Inferior parietal cortex (tissue), 1 donor: ENCODE measurements around the gene PDLIM7.

Source experiments
- DNase-seq: peaks from one replicate; pipeline ENCODE4 v3.0.0-alpha.2; 2016; ENCODE audit errors: extremely low spot score

Gene PDLIM7

GRCh38 chr5:177507165-177507564 lies 9.8 kb upstream of the PDLIM7 start:
- DNase-seq: no peak

- DNase-seq: no peak
Measured at GRCh38 chr5:177505075-177505474, 7.7 kb upstream of the PDLIM7 start.

DNA sequence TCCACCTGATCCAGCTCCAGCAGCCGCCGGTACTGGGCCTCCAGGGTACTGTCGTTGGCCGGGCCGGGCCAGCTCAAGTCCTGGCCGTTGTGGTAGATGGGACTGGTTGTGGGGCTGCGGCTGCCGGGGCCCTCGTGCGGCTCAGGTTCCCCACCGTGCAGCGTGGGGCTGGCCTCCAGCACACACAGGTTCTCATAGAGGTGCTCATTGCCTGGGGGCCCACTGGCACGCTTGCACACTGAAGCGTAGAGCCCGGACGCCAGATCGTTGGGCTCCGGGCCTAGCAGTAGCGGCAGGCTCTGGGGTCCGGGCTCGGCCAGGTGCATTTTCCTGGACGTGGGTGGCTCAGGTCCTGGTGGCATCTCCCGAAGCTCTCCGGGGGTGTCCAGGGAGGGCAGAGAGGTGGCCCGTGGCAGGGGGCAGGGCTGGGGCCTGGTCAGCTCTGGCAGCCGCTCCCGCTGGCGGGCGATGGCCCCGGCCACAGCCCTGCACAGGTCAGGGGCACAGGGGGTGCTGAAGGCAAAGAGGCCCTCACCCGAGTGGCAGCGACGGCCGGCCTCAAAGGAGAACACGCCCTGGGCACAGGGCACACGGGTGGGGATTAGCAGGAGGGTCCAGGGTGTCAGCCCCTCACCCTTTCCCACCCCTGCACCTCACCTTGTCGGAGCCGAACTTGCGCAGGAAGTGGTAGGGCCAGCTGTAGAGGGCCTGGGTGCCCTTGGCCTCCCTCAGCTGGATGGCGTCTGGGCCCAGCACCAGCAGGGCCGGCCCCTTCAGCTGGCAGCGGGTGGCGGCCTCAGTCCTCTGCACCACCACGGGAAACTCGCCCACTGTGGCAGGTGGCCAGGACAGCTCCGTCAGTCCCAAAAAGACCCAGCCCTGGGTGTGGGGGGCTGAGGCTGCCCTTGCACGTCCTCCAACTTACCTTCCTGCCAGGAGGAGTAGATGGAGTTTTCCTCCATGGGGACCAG lies 7.0 kb upstream of the PDLIM7 start:
- no peak for DNase-seq

GRCh38 chr5:177503351-177504085 lies 6.1 kb upstream of the PDLIM7 start:
- no peak for DNase-seq

GRCh38 chr5:177502886-177503285 lies 5.5 kb upstream of the PDLIM7 start:
- no peak for DNase-seq

DNA sequence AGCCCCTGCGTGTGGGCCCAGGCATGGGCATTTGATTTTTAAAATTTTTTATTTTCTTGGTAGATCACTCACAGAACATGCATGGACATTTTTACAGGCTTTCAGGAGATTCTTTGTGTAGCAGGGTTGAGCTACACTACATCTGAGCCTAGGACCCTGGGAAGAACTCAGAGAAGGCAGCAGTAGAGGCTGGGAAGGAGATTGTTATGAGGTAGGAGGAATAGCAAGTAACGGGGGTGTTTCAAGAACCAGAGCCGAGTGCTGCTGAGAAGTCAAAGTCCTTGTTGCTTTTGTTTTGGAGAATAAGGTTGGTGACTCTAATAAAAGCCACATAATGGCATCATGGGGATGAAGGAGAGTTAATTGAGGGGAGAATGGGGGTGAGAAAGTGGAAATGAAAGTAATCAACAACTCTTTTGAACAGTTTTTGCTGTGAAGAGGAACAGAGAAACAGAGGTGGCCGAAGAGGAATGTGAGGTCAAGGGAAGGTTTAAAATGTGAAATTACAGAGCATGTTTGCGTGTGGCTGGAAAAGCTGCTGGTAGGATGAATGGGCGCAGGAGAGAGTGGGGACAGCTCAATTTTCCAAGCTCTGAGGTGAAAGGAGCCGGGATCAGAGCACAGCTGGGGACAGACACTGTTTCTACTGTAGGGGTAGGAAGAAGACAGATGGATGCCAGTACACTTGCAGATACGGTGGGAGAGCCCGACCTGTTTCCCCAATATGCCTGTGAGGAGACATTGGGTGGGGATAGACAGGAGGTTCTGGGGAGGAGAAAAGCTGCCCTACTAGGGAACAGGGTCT lies 4.7 kb upstream of the PDLIM7 start:
- no peak for DNase-seq

GRCh38 chr5:177500685-177501522 lies 3.5 kb upstream of the PDLIM7 start:
- peak; percentile 87 for DNase-seq

GRCh38 chr5:177499842-177500241 lies 2.4 kb upstream of the PDLIM7 start:
- no peak for DNase-seq

- DNase-seq: no peak
Measured at GRCh38 chr5:177498013-177498787, 796 bp upstream of the PDLIM7 start.

- DNase-seq: no peak
Measured at GRCh38 chr5:177496727-177497291, 595 bp downstream of the PDLIM7 start.

GRCh38 chr5:177496070-177496726 lies 1.2 kb downstream of the PDLIM7 start:
- DNase-seq: no peak

- no peak for DNase-seq
Measured at GRCh38 chr5:177495243-177496060, 2.0 kb downstream of the PDLIM7 start.

DNA sequence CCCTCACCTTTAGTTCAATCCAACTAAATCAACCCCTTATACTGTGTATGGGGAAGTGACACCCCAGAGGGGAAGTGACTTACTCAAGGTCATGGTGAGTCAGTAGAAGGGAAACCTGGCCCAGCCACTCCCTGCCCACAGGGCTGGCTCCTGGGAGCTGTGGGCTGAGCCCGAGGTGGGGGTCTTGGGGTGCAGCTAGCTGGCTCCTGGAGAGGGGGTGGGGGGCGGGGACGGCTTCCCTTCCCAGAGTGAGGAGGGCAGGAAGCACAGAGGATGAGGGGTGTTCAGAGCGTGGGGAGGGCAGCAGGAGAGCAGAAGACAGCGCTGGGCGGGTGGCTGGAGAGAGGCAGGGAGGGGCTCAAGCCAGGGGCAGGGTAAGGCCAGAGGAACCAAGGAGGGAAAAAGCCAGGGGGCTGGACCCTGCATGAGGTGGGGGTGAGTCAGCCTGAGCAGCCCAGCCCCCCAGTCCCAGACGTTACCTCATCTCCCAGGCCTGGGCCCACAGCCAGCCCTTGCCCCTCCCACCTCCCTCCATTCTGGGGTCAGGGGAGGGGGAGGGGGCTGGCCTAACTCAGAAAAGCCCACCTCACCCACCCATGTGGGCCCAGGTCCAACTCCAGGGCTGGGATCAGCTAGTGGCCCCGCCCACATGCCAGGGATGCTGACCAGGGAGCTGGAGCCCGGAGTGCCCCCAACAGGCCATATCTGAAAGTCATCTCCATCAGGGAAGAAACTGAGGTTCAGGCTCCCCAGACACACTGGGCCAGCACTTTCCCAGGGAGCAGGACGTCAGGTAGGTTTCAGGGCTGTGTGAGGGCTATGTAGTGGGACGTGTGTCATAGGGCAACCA lies 2.8 kb downstream of the PDLIM7 start:
- DNase-seq: no peak

DNA sequence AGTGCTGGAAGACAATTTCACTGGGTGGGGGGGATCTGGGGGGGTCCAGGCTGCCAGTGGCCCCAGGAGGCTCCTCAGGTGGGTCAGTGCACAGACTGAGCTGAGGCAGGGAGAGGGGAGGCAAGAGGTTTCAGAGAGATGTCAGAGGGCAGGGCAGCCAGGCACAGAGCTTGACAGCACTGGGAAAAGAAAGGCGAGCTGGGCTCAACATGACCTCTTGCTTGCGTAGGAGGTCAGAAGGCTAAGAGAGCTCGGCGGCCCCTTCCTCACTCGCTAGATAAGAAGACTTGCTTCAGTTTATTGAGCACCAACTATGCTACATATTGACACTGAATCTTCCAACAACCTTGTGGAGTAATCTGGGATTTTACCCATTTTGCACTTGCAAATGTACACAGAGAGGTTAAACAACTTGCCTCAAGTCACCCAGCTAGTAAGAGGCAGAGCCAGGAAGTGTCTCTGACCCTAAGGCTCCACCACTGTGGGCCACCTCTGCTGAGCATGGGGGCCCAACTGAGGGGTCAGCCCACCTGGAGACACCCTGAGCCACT lies 3.5 kb downstream of the PDLIM7 start:
- DNase-seq: no peak

GRCh38 chr5:177492841-177493240 lies 4.6 kb downstream of the PDLIM7 start:
- no peak for DNase-seq

- no peak for DNase-seq
Measured at GRCh38 chr5:177491983-177492746, 5.2 kb downstream of the PDLIM7 start.
